ENCODE data around the gene TEX14.

DNA sequence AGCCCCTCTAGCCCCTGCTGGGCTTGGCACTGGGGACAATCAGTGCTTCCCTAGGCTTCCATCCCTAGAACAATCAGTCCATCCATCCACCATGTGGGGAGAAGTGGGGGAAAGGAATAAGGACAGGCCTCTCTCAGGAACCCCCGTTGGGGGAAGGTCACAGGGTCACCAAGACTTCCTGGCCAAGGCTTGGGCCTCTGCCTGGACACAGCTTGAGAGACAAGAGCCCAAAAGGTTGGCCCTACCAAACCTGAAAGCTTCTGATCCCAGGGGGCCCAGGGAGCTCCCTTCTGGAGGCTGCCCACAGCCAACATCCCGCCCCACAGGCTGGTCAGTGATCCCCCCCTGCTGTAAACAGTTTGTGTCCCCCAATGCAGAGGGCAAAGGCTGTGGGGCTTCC is 161.2 kb downstream of the TEX14 start:
- no peak for TF ChIP-seq POLR2A (IDR thresholded peaks at IDR 0.05; ENCODE audit: low read depth, low read length)
- no peak for TF ChIP-seq POLR2AphosphoS5 (IDR thresholded peaks at IDR 0.05; ENCODE audit: low read depth, low read length)
- no peak for TF ChIP-seq TAF1 (IDR thresholded peaks at IDR 0.05; ENCODE audit: low read depth, low read length)
